Measurements from ENCODE around the gene SHANK3.

The SHANK3 gene

DNA sequence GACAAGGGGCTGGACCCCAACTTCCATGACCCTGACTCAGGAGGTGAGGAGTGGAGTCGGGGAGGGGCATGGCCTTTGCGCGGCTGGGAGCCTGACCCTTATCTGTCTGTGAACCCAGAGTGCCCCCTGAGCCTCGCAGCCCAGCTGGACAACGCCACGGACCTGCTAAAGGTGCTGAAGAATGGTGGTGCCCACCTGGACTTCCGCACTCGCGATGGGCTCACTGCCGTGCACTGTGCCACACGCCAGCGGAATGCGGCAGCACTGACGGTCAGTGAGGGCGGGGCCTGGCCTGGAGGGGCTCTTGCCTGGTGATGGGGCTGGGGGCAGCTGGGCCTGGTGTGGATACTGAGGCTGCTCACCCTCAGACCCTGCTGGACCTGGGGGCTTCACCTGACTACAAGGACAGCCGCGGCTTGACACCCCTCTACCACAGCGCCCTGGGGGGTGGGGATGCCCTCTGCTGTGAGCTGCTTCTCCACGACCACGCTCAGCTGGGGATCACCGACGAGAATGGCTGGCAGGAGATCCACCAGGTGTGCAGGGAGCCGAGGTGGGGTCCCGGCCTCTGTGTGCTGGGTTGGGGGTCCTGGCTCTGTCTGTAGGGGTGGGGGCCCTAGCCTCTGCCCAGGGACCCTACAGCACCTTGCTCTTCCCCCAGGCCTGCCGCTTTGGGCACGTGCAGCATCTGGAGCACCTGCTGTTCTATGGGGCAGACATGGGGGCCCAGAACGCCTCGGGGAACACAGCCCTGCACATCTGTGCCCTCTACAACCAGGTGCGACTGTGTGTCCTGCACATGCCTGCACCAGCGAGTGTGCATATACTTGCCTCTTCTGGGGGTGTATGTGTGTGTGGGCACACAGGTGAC lies 6.3 kb downstream of the SHANK3 start:
- DNase-seq, result no peak

DNA sequence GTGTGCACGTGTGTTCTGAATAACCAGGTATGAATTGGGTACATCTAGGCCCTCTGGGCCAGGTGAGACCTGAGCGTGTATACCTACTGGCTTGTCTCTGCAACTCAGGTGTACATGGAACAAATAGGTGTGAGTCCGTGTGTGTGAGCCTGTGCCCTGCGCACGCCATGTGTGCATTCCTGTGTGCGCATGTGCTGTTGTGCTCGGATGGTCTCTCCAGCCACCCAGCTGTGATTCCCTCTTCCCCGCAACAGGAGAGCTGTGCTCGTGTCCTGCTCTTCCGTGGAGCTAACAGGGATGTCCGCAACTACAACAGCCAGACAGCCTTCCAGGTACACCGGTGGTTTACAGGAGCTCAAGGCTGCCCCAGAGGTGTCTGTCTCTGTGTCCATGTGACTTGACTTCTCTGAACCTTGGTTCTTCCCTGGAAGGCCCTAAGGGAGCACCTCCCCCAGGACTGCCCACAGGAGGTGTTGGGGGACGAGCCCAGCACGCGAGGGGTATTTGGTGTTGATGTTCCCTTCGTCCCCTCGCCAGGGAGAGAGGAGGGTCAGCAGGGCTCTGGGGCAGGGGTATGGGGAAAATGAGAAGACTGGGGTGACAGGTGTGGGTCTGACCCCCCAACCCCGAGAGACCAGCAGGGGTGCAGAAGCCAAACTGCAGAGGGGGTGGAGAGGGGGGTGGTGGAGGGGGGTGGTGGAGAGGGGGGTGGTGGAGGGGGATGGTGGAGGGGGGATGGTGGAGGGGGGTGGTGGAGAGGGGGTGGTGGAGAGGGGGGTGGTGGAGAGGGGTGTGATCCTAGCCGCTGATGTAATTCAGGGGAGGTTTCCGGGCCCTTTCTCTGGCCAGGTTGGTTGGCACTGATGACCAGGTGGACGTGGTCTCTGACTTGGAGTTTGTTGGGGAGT lies 10.7 kb downstream of the SHANK3 start:
- DNase-seq, result no peak

DNA sequence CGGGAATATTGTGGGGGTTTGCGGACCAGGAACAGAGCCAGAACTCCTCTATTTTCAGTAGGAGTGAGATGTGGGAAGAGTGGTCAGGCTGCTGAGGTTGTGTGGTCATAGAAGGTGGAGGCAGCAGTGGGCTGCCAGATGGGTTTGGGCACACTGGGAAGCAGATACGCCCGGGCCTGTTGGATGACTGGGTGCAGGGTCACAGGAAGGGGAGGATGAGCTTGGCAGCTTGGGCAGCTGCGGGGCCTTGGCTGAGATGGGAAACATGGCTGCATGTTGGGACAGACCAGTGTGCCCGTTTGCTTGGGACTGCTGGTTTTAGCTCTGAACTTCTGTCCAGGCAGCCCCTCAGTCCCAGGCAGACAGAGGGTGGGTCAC lies 11.4 kb downstream of the SHANK3 start:
- DNase-seq, result no peak

- DNase-seq, result no peak
These were observed 11.9 kb downstream of the SHANK3 start for GRCh38 chr22:50684501-50684900.

- DNase-seq, result no peak
These were observed 12.4 kb downstream of the SHANK3 start for GRCh38 chr22:50684986-50685385.

GRCh38 chr22:50686794-50687193 lies 14.2 kb downstream of the SHANK3 start:
- no peak for DNase-seq

GRCh38 chr22:50687829-50688228 lies 15.2 kb downstream of the SHANK3 start:
- DNase-seq, result no peak

- DNase-seq, result no peak
These were observed 15.8 kb downstream of the SHANK3 start for GRCh38 chr22:50688448-50688847.

DNA sequence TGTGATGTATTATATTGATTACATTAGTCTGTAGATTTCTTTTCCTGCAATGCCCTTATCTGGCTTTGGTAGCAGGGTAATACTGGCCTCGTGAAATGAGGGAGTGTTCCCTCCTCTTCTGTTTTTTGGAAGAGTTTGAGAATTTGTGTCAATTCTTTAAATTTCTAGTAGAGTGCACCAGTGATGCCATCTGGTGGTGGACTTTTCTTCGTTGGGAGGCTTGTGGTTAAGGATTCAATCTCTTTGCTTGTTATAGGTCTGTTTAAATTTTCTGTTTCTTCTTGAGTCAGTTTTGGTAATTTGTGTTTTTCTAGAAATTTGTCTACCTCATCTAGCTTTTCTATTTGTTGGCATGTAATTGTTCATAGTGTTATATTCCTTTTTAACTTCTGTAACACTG lies 18.9 kb downstream of the SHANK3 start:
- peak; percentile 22 for DNase-seq

DNA sequence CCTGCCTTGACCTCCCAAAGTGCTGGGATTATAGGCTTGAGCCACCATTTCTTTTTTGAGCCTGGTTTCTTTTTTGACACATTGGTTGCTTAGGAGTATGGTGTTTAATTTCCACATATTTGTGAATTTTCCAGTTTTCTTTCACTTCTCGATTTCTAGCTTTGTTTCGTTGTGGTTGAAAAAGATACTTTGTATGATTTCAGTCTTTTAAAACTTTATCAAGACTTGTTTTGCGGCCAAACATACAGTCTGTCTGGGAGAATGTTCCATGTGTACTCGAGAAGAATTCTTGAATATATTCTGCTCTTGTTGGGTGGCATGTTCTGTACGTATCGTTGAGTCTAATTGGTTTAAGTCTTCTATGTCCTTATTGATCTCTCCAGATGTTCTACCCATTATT lies 20.8 kb downstream of the SHANK3 start:
- DNase-seq, result no peak

GRCh38 chr22:50694099-50694605 lies 21.5 kb downstream of the SHANK3 start:
- DNase-seq, result no peak

- DNase-seq, result no peak
These were observed 22.3 kb downstream of the SHANK3 start for GRCh38 chr22:50694766-50695420.

DNA sequence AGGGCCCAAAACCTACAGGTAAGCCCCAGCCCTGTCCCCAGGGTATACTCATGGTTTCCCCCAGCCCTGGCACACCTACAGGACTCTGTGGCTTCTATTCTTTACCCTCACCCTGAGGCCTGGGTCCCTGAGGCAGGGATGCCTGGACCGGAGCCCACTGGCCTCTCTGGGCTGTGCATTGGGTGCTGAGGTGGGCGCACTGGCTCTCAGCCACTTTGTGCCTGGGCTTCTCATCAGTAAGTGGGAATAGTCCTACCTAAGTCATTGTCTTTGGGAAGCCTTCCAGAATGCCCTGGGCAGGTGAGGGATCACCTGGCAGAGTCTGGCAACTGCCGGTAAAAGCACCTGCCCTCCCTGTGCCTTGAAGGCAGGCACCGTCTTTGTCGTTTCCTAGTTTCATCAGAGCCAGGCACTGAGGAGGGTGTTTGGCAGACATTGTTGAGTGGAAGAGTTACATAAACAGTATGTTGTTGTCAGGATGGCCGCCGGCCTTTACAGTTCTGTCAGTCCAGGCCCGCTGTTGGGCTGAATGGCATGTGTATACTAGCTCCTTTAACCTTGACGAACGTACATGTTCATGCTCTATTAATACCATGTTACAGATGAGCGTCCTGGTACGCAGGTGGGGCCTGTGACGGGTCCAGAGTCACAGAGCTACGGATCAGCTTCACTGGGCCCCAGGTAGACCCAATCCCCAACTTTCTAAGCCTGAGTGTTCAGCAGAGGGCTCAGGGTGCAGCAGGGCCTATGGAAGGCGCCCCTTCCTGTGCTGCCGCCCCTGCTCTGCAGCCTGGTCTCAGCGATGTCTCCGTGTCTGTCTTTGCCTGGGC lies 23.0 kb downstream of the SHANK3 start:
- DNase-seq, result no peak

GRCh38 chr22:50696251-50696798 lies 23.7 kb downstream of the SHANK3 start:
- DNase-seq, result no peak

- DNase-seq, result no peak
These were observed 24.4 kb downstream of the SHANK3 start for GRCh38 chr22:50696799-50697561.

DNA sequence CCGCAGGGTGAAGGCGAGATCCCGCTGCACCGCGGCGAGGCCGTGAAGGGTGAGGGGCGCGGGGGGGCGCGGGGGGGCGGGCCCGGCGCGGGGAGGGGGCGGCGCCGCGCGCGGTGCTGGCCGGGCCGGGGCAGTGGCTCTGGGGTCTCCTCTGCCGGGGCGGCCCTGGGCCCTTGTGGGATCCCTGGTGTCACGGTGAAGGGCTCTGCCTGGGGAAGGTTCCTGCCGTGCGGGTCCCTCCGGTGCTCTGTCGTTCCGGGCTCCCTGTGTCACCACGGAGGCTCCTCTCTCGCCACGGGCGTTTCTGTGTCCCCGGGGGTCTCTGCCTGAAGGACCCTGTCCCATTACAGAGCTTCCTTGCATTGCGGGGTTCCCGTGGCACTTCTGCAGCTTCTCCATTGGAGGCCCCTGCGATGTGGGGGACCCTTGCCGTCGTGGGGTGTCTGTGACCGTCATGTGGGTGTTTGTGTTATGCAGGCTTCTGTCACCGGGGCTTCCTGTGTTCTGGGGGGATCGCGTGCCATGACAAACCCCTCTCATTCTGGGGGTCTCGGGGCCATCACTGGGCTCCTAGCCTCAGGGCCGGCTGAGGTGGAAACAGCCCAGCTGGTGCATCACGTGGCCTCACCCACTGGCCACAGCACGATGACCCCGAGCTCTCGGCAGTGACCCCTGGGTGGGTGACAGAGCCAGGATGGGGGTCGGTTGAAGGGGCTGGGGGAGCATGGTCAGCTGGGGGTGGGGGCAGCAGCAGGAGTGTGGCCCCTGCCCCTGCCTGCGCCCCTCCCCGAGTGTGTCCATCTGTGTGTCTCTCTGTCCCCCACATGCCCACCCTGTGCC lies 25.3 kb downstream of the SHANK3 start:
- DNase-seq, result no peak

DNA sequence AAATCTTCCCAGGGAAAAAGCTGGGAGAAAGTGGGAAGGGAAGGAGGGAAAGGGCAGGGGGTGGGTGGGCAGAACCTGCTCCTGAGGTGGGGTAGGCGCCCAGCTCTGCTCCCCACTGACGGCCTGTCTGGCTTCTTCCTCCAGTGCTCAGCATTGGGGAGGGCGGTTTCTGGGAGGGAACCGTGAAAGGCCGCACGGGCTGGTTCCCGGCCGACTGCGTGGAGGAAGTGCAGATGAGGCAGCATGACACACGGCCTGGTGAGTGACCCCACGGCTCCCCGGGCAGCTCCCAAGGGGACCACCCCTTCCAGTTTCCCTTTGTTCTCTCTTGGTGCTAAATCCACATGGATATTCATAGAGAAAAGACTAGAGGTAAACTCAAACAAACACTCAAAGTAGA lies 25.9 kb downstream of the SHANK3 start:
- DNase-seq, result no peak

GRCh38 chr22:50699001-50699755 lies 26.6 kb downstream of the SHANK3 start:
- no peak for DNase-seq

GRCh38 chr22:50699756-50700386 lies 27.2 kb downstream of the SHANK3 start:
- DNase-seq, result no peak
